ENCODE results near the gene TPRN.

TPRN gene

DNA sequence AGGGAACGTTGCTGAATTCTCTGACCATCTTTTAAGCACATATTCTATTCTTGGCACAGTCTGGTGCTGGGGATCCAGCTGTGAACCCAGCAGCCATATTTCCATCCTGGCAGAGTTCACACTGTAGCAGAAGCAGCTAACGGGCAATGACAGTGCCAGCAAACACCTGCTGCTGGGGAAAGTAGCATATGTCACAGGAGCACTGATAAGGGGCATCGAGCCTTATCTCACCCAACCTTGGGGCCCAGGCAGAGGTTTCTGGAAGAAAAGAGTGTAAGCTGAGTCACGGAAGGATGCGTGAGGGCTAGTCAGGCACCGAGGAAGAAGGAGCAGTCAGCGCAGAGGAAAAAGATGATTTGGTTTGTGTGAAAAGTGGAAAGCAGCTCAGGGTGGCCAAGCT is 6.1 kb upstream of the TPRN start:
- Histone ChIP-seq H4K20me1 (ENCODE audit: low read depth, low read length) (no peaks in the 10 kb centered on the region), H2AFZ (ENCODE audit: low read depth, low read length, severe bottlenecking) (no peak overlapping the region), H3K9ac (ENCODE audit: low read length) (peak overlapping the region; percentile 99), H3K27ac (ENCODE audit: low read depth, low read length) (no peak overlapping the region), H3K9me3 (ENCODE audit: insufficient read depth, low read length) (no peaks in the 10 kb centered on the region), H3K79me2 (ENCODE audit: insufficient read depth, low read length) (peaks cover 31% of the 10 kb centered on the region), H3K4me3 (ENCODE audit: insufficient read depth, low read length, poor library complexity, severe bottlenecking) (peak overlapping the region; percentile 69), H3K4me2 (ENCODE audit: low read depth, low read length, poor library complexity, severe bottlenecking) (peak overlapping the region; percentile 78), H3K36me3 (ENCODE audit: low read length) (no peaks in the 10 kb centered on the region), H3K9me2 (replicated peaks; ENCODE audit: insufficient read depth, low read length) (no peaks in the 10 kb centered on the region), H3K27me3 (ENCODE audit: low read length) (no peaks in the 10 kb centered on the region), H3F3A (ENCODE audit: insufficient read depth) (peaks cover 9% of the 10 kb centered on the region)
- TF ChIP-seq, protein P1, sequence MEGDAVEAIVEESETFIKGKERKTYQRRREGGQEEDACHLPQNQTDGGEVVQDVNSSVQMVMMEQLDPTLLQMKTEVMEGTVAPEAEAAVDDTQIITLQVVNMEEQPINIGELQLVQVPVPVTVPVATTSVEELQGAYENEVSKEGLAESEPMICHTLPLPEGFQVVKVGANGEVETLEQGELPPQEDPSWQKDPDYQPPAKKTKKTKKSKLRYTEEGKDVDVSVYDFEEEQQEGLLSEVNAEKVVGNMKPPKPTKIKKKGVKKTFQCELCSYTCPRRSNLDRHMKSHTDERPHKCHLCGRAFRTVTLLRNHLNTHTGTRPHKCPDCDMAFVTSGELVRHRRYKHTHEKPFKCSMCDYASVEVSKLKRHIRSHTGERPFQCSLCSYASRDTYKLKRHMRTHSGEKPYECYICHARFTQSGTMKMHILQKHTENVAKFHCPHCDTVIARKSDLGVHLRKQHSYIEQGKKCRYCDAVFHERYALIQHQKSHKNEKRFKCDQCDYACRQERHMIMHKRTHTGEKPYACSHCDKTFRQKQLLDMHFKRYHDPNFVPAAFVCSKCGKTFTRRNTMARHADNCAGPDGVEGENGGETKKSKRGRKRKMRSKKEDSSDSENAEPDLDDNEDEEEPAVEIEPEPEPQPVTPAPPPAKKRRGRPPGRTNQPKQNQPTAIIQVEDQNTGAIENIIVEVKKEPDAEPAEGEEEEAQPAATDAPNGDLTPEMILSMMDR (IDR thresholded peaks at IDR 0.05; ENCODE audit: insufficient read depth, low read length, poor library complexity, severe bottlenecking) = no peak
- TF ChIP-seq EZH2phosphoT487 (conservative IDR thresholded peaks at IDR 0.05; ENCODE audit: low read length) = no peak

DNA sequence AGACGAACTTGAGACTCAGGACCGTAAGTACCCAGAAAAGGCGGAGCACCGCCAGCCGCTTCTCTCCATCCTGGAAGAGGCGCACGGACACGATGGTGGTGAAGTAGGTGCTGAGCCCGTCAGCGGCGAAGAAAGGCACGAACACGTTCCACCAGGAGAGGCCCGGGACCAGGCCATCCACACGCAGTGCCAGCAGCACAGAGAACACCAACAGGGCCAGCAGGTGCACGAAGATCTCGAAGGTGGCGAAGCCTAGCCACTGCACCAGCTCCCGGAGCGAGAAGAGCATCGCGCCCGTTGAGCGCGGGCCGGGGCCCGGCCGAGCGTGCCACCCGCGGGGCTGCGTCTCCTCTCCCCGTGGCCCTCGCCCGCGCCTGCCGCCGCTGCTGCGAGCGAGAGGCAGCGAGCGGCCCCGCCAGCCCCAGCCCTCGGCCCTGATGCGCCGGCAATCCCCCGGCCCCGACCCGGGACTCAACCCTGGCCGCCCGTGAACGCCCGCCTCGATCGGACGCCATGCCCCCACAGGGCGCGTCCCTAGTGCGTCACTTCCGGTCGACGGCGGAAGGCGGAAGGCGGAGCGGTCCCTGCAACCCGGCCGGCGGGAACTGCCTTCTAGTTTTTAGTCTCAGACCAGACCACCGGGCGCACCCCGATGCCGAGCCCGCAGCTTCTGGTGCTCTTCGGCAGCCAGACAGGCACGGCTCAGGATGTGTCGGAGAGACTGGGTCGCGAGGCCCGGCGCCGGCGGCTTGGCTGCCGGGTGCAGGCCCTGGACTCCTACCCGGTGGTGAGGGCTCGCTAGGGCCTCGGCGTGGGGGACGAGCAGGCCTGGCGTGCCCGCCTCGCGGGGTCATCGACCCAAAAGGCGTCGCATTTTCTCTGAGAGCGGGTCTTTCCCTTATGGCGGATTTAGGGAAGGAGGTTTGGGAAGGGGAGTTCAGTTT is 4.9 kb upstream of the TPRN start, which contains the start of the genes NDOR1 and TMEM203:
Gene NDOR1, plus strand, starts transcription at position 575 of the 944 bp plus-strand sequence. Its CDS starts 78 bp downstream, at position 653.
Gene TMEM203, minus strand, starts transcription at position 523 of the 944 bp plus-strand sequence. Its CDS starts 234 bp downstream, at position 289.
- H3K4me2 ChIP-seq (ENCODE audit: low read depth, low read length, poor library complexity, severe bottlenecking) = peak within 1 kb of the TSS; percentile 78
- H3K27ac ChIP-seq (ENCODE audit: low read depth, low read length) = peak within 1 kb of the TSS; percentile 48; the same call in 1 of the 2 replicates
- H3K4me3 ChIP-seq (ENCODE audit: insufficient read depth, low read length, poor library complexity, severe bottlenecking) = peak within 1 kb of the TSS; percentile 69
- H3K79me2 ChIP-seq (ENCODE audit: insufficient read depth, low read length) = peaks cover 31% of the 10 kb centered on the region
- H3K27me3 ChIP-seq (ENCODE audit: low read length) = no peaks in the 10 kb centered on the region
- H3K36me3 ChIP-seq (ENCODE audit: low read length) = no peaks in the 10 kb centered on the region
- no peaks in the 10 kb centered on the region for H3K9me2 ChIP-seq (replicated peaks; ENCODE audit: insufficient read depth, low read length)
- H3K9me3 ChIP-seq (ENCODE audit: insufficient read depth, low read length) = no peaks in the 10 kb centered on the region
- TF ChIP-seq EZH2phosphoT487 (conservative IDR thresholded peaks at IDR 0.05; ENCODE audit: low read length) = no peak
- TF ChIP-seq, protein P1 (IDR thresholded peaks at IDR 0.05; ENCODE audit: insufficient read depth, low read length, poor library complexity, severe bottlenecking) = no peak
- H2AFZ ChIP-seq (ENCODE audit: low read depth, low read length, severe bottlenecking) = peak within 1 kb of the TSS; percentile 24
- peaks cover 12% of the 10 kb centered on the region for H3F3A ChIP-seq (ENCODE audit: insufficient read depth)
- H4K20me1 ChIP-seq (ENCODE audit: low read depth, low read length) = no peaks in the 10 kb centered on the region
- H3K9ac ChIP-seq (ENCODE audit: low read length) = peak within 1 kb of the TSS; percentile 99

DNA sequence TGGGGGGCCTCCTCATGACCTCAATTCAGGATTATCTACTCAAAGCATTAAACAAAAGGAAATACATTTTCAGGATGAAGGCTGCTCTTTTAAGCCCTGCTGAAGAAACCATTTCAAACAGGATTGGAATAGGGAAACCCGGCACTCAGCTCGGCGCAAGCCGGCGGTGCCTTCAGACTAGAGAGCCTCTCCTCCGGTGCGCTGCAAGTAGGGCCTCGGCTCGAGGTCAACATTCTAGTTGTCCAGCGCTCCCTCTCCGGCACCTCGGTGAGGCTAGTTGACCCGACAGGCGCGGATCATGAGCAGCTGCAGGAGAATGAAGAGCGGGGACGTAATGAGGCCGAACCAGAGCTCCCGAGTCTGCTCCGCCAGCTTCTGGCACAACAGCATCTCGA is 4.2 kb upstream of the TPRN start:
- Histone ChIP-seq H2AFZ (ENCODE audit: low read depth, low read length, severe bottlenecking) (no peak overlapping the region), H3K79me2 (ENCODE audit: insufficient read depth, low read length) (peaks cover 31% of the 10 kb centered on the region), H3K4me3 (ENCODE audit: insufficient read depth, low read length, poor library complexity, severe bottlenecking) (peak overlapping the region; percentile 69), H3K27ac (ENCODE audit: low read depth, low read length) (no peak overlapping the region), H4K20me1 (ENCODE audit: low read depth, low read length) (no peaks in the 10 kb centered on the region), H3K9ac (ENCODE audit: low read length) (peak overlapping the region; percentile 99), H3K9me2 (replicated peaks; ENCODE audit: insufficient read depth, low read length) (no peaks in the 10 kb centered on the region), H3K27me3 (ENCODE audit: low read length) (no peaks in the 10 kb centered on the region), H3K9me3 (ENCODE audit: insufficient read depth, low read length) (no peaks in the 10 kb centered on the region), H3F3A (ENCODE audit: insufficient read depth) (peaks cover 12% of the 10 kb centered on the region), H3K36me3 (ENCODE audit: low read length) (no peaks in the 10 kb centered on the region), H3K4me2 (ENCODE audit: low read depth, low read length, poor library complexity, severe bottlenecking) (peak overlapping the region; percentile 78)
- TF ChIP-seq, protein P1 (IDR thresholded peaks at IDR 0.05; ENCODE audit: insufficient read depth, low read length, poor library complexity, severe bottlenecking) = no peak
- TF ChIP-seq EZH2phosphoT487 (conservative IDR thresholded peaks at IDR 0.05; ENCODE audit: low read length) = no peak
